GM19240 (cell line): Measurements from ENCODE around the gene TAGLN2.

ENCODE experiments used
- DNase-seq: peaks from one replicate; pipeline ENCODE4 v3.0.0; 2011; ENCODE audit warnings: low spot score; ENCODE audit not compliant: insufficient read length

TAGLN2 gene

DNA sequence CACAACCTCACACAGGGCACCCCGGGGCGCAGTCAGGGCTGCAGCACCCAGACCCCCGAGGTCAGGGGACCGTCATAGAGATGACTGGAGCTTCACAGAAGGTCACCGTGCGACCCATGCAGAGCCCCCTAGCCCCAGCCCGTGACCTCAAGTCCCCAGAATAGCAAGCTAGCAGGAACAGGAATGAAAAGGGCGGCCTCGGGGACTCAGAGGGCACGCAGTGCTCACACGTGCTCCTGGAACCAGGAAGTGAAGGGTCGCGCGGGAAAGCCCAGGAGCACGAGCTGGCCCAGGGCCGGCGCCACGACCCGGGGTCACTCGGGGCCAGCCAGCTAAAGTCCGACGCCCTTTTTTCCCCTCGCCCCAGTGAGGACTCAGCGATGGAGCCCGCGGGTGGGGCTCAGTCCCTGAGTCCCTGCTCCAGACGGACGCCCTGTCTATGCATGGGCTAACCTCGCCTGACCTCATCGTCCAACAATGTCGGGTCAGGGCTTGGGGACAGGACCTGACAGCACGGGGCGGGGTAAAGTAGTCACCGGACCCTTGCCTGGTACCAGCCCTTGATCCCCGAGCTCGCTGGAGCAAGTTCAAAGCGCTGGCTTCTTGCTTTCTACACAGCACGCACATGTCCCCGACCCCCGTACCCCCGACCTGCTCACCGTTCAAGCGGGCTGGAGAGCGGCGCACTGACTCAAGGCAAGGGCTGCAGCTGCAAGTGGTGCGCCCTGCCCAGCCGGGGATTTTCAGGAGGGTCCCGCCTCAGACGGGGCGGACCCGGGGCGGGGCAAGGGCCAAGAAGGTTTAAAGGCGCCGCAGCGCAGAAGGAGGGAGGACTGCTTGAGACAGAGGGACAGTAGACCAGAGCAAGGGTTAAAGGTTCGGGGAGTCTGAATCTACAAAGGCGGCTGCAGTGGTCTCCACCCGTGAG, at the start of gene TAGLN2:
Gene TAGLN2, minus strand, starts transcription at position 717 of the 928 bp plus-strand sequence. CDS start 4,998 bp downstream, outside the sequence.
- peak; percentile 99 for DNase-seq

DNA sequence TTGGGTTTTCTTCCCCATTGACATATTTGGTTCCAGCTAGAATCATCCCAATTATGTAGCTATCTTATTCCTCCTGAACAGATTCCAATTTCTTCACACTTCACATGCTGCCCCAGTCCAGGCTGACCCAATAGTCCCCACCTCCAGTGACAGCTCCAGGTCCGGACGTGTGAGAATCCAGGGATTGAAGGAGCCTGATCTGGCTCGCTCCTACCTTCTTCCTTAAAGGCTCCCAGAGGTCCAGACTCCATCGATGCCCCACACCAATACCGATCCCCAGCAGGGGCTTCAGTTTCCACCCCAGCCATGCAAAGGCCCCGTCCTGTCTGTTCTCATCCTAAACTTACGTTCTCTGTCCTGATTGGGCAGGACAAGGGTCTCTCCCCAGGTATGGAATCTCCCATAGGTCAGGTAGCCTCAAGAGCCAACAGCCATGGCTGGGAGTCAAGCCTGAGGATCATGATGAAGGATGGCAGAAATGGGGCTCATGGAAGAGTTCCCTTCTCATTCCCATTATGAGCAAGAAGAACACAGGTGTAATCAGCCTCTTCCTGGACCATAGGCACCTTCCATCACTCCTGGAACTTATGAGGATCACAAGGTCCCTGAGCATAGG, 49.2 kb upstream of the TAGLN2 start:
- no peak for DNase-seq

DNA sequence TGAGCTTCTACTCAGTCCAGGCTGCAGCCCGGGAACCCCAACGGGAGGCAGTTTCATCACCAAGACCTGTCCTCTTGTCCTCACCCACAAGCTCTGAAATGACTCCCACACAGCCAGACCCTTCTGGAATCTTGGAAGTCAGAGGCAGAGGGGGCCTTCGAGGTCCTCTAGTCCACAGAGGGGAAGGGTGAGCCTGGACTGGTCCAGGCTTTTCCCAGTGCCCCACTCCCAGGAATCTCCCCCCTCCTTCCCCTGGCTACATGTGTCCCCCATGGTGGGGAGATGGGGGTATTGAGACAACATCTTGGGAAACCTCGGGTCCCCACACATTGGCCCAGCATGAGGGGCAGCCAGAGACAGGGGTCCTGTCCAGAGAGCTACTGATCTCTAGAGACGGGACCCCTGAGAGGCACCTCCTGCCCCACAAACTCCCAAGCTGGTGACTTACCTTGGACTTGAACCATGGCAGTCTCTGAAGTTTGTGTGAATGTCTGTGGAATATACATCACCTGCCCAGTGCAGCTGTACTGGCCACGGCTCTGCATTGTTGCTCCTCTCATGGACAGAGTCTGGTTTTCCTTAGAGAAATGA, 48.1 kb upstream of the TAGLN2 start:
- no peak for DNase-seq

DNA sequence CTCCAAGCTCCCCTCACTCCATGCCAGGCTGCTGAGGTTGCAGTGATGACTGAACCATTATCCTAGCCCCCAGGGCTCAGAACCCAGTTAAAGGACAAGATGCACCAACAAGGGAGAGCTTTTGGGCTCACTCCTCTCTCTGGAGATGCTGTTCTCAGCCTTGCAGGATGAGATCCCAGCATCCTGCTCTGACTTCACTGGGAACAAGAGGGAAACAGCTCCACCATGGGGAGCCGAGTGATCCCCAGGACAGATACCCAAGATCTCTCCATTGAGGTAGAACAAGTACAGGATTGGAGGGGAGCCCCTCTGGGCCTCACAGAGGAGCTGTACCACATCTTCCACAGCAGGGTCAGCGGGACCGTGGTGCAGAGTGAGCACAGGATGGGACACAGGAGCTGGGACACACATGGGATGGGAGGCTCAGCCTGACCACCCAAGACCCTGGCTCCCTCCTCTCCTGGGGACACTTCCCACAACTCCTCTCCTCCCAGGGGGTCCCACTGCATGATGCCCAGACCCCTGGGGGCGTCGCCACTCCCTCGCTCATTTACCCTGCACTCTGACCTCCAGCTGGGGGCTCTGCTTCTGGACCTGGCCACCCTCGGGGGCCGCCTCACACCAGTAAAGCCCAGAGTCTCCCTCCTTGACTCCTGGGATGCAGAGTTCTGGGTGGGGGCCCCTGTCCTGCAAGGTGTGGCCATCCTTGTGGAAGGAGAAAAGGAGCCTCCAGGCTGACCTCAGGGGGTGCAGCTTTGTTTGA, 47.3 kb upstream of the TAGLN2 start:
- no peak for DNase-seq

DNA sequence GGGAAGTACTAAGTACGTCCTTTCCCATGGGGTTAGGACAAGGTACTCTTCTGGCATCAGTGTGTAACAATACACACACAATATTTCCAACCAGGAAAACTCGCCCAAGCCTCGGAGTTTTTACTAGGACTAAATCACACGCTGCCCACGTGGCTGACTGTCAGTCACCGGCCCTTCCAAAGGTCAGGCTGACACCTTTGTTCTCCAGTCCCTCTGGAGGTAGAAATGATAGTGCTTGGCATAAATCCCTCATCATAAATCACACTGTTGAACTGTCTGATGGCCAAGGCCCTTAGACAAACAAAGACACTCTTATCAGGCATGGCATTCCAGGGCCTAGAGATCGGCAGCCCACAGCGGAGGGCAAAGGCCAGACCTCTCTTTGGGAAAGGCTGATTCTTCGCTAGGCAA, 45.6 kb upstream of the TAGLN2 start:
- no peak for DNase-seq

DNA sequence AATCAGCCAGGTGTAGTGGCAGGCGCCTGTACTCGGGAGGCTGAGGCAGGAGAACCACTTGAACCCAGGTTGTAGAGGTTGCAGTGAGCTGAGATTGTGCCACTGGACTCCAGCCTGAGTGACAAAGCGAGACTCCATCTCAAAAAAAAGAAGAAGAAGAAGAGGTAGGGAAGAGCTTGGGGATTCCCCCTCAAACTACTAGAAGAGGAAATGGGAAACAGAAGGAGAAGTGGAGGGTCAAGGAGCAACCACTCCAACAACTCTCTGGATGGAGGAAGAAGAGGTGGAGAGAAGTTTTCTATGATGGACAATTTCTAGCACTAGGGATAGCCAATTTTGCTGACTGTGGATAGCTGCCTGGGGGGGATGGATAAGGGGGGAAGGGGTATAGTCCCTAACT, 43.6 kb upstream of the TAGLN2 start:
- no peak for DNase-seq

DNA sequence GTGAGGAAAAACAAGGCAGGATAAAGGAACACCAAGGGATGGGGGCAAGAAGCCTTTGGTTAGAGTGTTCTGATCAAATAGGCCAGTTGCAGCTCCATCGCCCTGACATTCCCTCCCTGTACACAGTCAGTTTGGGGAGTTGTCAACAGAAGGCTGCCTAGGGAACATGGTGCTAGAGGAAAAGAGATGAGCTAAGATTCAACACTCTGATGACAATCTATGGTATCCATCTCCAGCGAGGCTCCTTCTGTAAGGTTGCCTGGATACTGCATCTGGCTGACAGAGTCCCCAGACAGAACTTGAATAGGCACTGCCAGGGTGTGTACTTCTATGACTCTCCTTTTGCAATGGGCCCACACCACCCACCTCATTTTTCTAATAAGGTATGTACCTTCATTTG, 40.0 kb upstream of the TAGLN2 start:
- no peak for DNase-seq

DNA sequence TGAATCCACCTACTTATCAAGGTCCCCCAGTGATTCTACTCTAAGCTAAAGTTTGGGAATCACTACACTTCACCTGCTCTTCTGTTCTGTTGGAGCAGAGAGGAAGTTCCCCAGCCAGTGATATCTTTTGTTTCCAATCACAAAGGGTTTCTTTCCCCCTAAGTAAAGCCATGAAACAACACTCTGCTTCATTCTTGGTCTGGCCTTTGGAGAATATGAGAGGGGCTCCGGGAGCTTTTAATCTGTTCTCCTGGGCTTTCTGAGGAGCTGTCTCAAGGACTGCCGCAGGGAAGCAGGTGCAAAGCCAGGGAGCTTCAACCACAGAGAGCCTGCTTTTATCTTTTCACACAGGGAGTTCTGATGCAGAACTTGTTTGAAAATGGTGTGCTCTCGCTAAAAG, 38.8 kb upstream of the TAGLN2 start:
- no peak for DNase-seq

DNA sequence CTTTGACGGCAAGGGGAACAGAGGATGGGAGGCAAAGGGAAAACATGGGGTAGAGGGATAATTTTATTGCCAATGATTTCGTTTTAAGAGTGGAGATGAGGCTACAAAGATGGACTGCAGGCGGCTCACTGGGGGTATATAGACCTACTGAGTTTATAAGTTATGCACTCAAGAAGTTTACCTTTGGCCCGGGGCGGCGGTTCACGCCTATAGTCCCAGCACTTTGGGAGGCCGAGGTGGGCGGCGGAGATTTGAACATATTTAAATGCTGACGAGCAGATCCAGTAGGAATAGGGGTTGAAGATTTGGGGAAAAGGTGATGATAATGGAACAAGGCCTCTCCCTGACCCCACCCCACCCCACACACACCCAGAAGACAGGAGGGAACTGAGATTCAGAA, 36.9 kb upstream of the TAGLN2 start:
- DNase-seq: no peak

DNA sequence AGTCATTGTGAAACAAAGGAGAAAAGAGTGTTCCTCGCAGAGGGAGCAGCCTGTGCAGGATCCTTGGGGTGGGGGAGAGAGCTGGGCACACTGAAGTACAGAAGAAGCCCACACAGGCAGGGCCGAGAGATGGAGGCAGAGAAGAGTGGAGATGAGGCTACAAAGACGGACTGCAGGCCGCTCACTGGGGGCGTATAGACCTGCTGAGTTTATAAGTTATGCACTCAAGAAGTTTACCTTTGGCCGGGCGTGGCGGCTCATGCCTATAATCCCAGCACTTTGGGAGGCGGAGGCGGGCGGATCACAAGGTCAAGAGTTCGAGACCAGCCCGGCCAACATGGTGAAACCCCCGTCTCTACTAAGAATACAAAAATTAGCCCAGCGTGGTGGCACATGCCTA, 36.3 kb upstream of the TAGLN2 start:
- DNase-seq: no peak

DNA sequence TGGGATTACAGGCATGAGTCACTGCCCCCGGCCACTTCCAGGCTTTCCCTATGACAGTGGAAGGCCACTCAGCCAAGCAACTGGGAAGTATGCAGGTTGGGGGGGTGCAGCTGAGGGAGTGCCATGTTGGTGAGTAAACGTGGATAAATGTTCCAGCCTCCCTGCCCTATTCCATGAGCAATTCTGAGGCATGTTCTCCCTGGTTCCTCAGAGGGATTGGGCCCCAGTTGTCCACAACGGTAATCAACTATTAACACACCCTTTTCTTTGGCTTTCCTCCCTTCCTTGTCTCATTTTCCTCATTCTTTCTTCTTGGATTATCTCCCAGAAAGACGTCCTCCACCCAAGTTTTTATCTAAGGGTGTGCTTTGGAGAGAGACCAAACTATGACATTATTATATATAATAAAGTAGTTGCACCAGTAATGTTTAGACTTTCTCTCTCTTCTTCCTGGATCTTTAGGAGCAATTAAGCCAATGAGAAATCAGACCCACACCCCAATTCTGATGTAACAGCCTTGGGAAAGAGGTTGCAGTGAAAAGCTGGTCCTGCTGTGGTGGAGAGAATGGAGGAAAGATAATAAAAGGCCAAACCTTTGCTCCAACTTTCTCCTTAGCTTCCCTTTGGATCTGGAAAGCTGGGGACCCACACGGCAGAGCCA, 35.5 kb upstream of the TAGLN2 start:
- no peak for DNase-seq

DNA sequence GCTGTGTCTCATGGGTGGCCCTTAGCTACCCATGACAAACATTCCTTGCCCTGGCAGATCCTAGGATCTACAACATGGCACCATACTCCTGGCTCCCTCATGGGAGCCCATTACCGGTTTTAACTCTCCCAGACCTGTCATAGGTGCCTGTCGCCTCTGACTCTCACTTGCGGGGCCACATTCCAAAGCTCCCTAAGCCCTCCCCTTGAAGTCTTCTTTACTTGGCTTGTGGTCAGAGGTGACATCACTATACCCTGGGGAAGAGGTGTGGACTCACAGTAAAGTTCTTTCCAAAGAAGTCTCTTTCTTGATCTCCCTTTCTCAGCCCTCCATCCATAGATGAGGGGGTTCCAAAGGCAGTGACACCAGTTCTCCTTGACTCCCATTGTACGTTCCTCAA, 34.1 kb upstream of the TAGLN2 start:
- DNase-seq: no peak

DNA sequence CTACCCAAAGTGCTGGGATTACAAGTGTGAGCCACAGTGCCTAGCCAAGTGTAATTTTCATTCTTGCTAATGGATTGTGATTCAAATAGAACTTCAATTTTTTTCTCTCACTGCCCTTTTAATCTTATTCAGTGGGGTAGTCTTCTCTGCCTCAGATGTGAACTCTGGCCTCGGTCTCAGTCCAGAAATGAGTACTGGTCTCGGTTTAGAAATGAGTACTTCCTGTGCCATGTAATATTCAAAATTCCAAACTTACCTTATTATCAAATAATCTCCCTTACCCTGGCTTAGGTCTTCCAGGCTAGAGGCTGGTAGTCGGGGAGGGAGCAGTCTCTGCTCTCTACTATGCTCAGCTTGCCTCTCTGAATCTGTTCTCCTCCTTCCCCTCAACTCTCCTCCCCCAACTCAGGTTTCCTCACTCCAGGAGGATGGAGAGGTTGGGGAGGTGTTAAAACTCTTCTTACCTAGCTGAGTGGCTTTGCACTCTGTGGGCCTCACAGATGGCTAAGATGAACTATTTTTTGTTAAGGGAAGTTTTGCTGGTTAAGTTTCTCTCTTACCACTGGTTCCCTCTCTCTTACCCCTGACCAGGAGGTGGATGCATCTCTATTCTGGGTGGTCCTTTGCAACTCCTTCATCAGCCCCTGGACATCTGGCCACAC, 33.5 kb upstream of the TAGLN2 start:
- no peak for DNase-seq

DNA sequence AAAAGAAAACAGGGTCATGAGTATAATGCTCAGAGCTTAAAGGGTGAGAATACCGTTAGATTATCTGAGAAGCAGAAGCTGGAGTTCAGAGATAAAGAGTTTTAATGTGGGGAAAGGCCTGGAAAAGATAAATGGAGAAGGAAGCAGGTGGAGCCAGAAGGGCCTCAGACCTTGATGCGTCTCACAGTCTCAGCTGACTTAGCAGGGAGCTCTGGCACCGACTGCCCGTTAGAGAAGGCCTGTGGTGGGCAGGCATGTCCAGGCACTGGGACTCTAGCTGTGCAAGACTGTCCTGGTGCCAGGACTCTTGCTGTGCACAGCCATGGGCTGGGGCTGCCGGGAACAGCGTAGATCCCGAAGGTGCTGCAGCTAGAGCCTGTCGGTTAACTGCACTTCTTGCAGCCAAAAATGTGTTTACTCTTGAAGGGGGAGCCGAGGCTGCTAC, 32.5 kb upstream of the TAGLN2 start:
- DNase-seq: no peak

DNA sequence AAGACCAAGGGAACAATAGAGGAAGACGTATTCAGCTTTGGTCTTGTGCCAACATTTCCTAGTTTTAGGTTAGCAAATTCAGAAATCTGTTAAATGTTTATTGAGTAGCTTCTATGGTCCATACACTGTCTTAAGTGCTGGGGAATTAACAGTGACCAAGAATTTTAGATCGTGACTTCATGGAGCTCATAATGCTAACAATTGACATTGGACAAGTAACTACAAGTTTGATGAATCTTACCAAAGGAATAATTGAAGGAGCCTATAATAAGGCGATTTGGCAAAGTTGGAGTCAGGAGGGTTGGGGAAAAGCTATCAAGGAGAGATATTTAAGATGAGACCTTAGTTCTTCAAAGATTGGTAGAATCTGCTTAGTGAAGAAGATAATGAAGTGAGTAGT, 30.1 kb upstream of the TAGLN2 start:
- DNase-seq: no peak

DNA sequence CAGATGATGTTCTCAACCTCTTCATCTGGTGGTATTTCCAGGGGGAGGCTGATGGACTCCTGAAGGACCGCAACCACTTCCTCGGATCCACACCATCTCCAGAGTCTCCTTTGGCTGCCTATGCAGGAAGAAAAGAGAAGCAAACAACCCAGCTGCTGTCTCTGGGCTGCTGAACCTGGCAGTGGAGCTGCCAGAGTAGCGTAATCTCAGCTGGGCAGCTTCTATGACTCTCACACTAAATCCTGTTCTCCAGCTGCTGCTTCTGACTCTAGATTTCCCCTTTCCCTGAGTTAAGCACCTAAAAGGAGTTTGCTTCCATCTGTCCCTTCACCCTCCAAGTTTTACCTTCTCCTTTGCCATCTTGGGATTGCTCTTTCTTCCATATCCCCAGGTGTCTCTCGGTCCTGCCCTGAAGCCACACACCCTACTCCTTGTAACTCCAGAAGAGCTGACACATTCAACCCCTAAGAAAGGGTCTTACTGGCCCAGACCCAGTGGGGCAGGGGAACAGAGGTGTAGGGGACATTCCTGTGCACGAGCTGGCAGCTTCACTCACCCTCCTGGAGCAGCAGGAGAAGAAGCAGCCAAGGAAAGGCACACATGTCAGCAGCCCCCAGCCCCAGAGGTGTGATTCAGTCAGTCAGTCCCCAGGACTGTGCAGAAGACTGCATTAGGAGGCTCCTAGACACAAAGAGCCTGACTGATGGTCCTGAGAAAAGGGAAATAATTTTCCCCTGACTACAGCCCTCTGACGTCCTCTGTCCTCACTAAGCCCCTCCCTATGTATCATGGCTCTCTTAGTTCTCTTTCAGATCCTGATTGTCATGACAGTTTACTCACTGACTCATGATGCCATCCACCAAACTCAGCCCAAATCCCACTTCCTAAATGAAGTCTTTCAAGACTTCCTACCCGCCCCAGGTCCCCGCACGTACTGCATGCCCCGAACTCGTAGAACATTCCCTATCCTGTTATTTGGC, 28.5 kb upstream of the TAGLN2 start, which contains the start of gene SLAMF9:
Gene SLAMF9, minus strand, starts transcription at position 702 of the 980 bp plus-strand sequence. Its CDS starts 100 bp downstream, at position 602.
- no peak for DNase-seq

DNA sequence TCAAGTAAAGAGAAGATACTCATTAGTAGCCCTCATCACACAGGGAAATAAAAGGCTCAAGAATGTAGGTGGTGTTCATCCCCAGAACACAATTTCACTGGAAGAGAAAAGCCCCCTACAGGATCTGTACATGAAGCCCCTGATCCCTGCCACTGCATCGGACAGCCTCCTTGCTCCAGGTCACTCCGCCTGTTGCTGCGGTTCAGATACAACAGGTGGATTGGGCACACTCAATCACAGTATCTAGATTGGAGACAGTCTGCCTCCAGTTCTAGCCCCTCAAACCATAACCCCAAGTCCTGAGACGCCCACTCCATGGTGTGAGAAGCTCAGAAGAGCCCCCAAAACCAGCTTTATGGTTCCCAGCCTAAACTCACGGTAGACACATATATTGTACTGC, 27.6 kb upstream of the TAGLN2 start:
- DNase-seq: no peak

DNA sequence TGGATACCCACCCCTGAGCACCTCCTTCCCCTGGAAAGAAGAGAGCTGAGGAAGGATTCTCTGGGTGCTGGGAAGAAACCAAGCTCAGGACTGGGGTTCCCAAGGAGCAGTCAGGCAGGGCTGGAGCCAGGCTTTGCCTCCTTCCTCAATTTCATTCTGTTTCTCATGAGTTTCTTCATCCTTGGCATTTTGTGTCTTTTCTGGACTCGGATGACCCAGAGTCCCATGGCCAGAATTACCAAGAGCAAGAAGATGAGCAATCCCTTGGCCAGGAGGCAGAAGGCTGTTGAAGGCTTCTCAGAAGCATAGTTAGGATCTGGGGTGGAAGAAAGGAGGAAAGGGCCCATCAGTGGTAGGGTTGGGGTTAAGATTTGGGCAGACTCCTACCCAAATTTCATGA, 26.2 kb upstream of the TAGLN2 start:
- no peak for DNase-seq

DNA sequence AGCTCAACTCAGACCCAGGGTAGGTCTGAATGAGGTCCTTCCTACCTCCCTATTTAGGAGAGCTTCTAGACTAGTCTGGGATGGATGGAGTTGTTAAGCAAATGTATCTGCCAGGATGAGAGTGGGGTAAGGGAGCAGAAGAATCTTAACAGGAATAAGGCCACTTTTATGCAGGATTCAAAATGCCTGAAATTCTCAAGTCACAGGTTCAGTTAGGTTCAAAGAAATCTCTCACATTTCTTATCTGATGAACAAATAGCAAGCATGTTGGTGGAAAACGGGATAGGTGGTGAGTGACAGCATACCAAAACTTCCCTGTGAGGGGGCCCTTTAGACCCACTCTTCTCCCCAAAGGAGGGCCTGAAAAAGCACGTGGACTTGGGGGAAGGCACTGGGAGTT, 25.7 kb upstream of the TAGLN2 start:
- DNase-seq: no peak
